WTC11 (cell line): ENCODE results near the gene OSBPL6.

ENCODE experiments used
- ATF3 ChIP-seq: sonication (generic); formaldehyde crosslinking; conservative IDR thresholded peaks from 2 replicates; pipeline ENCODE4 v1.8.1; 2022; ENCODE audit warnings: mild to moderate bottlenecking, missing genetic modification reagents
- ATF6 ChIP-seq: sonication (generic); formaldehyde crosslinking; IDR thresholded peaks from 2 replicates; pipeline ENCODE4 v1.8.1; 2023; ENCODE audit warnings: mild to moderate bottlenecking, missing genetic modification reagents
- CBFB ChIP-seq: sonication (generic); formaldehyde crosslinking; IDR thresholded peaks from 2 replicates; pipeline ENCODE4 v1.8.1; 2022; ENCODE audit warnings: mild to moderate bottlenecking, low read depth, missing genetic modification reagents
- CTCF ChIP-seq: fragments of 200-600 bp; IDR thresholded peaks from 2 replicates; pipeline ENCODE4 v1.8.0; 2022; ENCODE audit warnings: antibody characterized with exemption
- ELF4 ChIP-seq: sonication (generic); formaldehyde crosslinking; IDR thresholded peaks from 2 replicates; pipeline ENCODE4 v1.8.1; 2022; ENCODE audit warnings: low read depth, mild to moderate bottlenecking, moderate library complexity, missing genetic modification reagents
- FOXK1 ChIP-seq: sonication (generic); formaldehyde crosslinking; IDR thresholded peaks from 2 replicates; pipeline ENCODE4 v1.8.0; 2022; ENCODE audit warnings: mild to moderate bottlenecking, moderate library complexity, missing genetic modification reagents
- HMGXB4 ChIP-seq: sonication (generic); formaldehyde crosslinking; IDR thresholded peaks from 2 replicates; pipeline ENCODE4 v1.8.1; 2023; ENCODE audit warnings: mild to moderate bottlenecking, moderate library complexity, missing genetic modification reagents
- JUN ChIP-seq: sonication (generic); formaldehyde crosslinking; IDR thresholded peaks from 2 replicates; pipeline ENCODE4 v1.8.0; 2023; ENCODE audit warnings: mild to moderate bottlenecking, missing genetic modification reagents
- TEAD1 ChIP-seq: sonication (generic); formaldehyde crosslinking; IDR thresholded peaks from 2 replicates; pipeline ENCODE4 v1.8.0; 2022; ENCODE audit warnings: mild to moderate bottlenecking, missing genetic modification reagents
- ZNF263 ChIP-seq: sonication (generic); formaldehyde crosslinking; IDR thresholded peaks from 2 replicates; pipeline ENCODE4 v1.8.1; 2022; ENCODE audit warnings: low read depth, mild to moderate bottlenecking, moderate library complexity, missing genetic modification reagents
- ZNF281 ChIP-seq: sonication (generic); formaldehyde crosslinking; IDR thresholded peaks from 2 replicates; pipeline ENCODE4 v1.8.0; 2023; ENCODE audit warnings: mild to moderate bottlenecking, missing genetic modification reagents
- ZNF396 ChIP-seq: fragments of 250-450 bp; sonication (Bioruptor Pico); IDR thresholded peaks from 2 replicates; pipeline ENCODE4 v1.8.0; 2021; ENCODE audit warnings: mild to moderate bottlenecking, moderate library complexity, borderline replicate concordance

- TF ChIP-seq HMGXB4 (CRISPR knock-in tag) (no peak), JUN (CRISPR knock-in tag) (no peak), CTCF (no peak), FOXK1 (no peak), ATF6 (no peak), ATF3 (no peak), TEAD1 (CRISPR knock-in tag) (no peak), ZNF263 (CRISPR knock-in tag) (no peak), CBFB (CRISPR knock-in tag) (no peak), ZNF396 (CRISPR knock-in tag) (no peak), ELF4 (CRISPR knock-in tag) (no peak), ZNF281 (CRISPR knock-in tag) (no peak)
These were observed 140.9 kb downstream of the OSBPL6 start for GRCh38 chr2:178335230-178335629.
